HG03520 (cell line): ENCODE data around the gene GNGT2.
"Not testable (repeated sequence)": the region's sequence is repeated elsewhere in the genome, so short reads cannot be mapped to it uniquely, and the experiment has no call there.

Source experiments
- ATAC-seq: cut with Tn5 transposase; IDR thresholded peaks from one replicate; pipeline ENCODE4 v1.9.1; 2021; ENCODE audit warnings: mild to moderate bottlenecking, moderate library complexity; ENCODE audit not compliant: unreplicated experiment

Gene GNGT2

GRCh38 chr17:49213399-49213798 lies 3.0 kb upstream of the GNGT2 start:
- no peak for ATAC-seq

GRCh38 chr17:49209061-49209571 lies 1.3 kb downstream of the GNGT2 start:
- ATAC-seq = no peak

GRCh38 chr17:49204516-49204915 lies 5.9 kb downstream of the GNGT2 start:
- ATAC-seq = no peak

GRCh38 chr17:49203796-49204195 lies 6.6 kb downstream of the GNGT2 start:
- ATAC-seq = no peak

- ATAC-seq = no peak
Measured at GRCh38 chr17:49201481-49201927, 8.9 kb downstream of the GNGT2 start.

GRCh38 chr17:49200423-49201083 lies 9.8 kb downstream of the GNGT2 start:
- no peak for ATAC-seq

GRCh38 chr17:49198211-49198610 lies 12.2 kb downstream of the GNGT2 start:
- no peak for ATAC-seq

- ATAC-seq = no peak
Measured at GRCh38 chr17:49197346-49197998, 12.9 kb downstream of the GNGT2 start.

GRCh38 chr17:49196520-49196919 lies 13.9 kb downstream of the GNGT2 start:
- ATAC-seq = no peak

- ATAC-seq = no peak
Measured at GRCh38 chr17:49195751-49196150, 14.6 kb downstream of the GNGT2 start.

GRCh38 chr17:49194297-49194607 lies 16.1 kb downstream of the GNGT2 start:
- ATAC-seq = no peak

- ATAC-seq = no peak
Measured at GRCh38 chr17:49193513-49194296, 16.7 kb downstream of the GNGT2 start.

GRCh38 chr17:49191917-49192741 lies 18.2 kb downstream of the GNGT2 start:
- peak; percentile 33 for ATAC-seq

GRCh38 chr17:49191409-49191916 lies 18.9 kb downstream of the GNGT2 start:
- peak; percentile 1 for ATAC-seq

GRCh38 chr17:49190932-49191331 lies 19.4 kb downstream of the GNGT2 start:
- no peak for ATAC-seq

GRCh38 chr17:49187301-49187700 lies 23.1 kb downstream of the GNGT2 start:
- no peak for ATAC-seq

- ATAC-seq = not testable (repeated sequence)
Measured at GRCh38 chr17:49185381-49185780, 25.0 kb downstream of the GNGT2 start.

GRCh38 chr17:49184522-49184921 lies 25.9 kb downstream of the GNGT2 start:
- not testable (repeated sequence) for ATAC-seq

GRCh38 chr17:49183801-49184200 lies 26.6 kb downstream of the GNGT2 start:
- ATAC-seq = no peak

GRCh38 chr17:49183341-49183740 lies 27.0 kb downstream of the GNGT2 start:
- ATAC-seq = no peak
